Activated CD8-positive, alpha-beta memory T cell treated with anti-CD3 and anti-CD28 coated beads, Interleukin-2, amount 50 U/mL, for 48 hours (primary cell): Measurements from ENCODE around the gene NDUFV1.
"Not testable (repeated sequence)": the region's sequence is repeated elsewhere in the genome, so short reads cannot be mapped to it uniquely, and the experiment has no call there.

Experiments
- DNase-seq: peaks from one replicate; pipeline ENCODE4 v3.0.0-alpha.2; 2020

Gene NDUFV1

GRCh38 chr11:67612751-67613150 lies 6.0 kb downstream of the NDUFV1 start:
- DNase-seq: no peak

GRCh38 chr11:67613313-67613959 lies 6.7 kb downstream of the NDUFV1 start:
- no peak for DNase-seq

GRCh38 chr11:67613960-67614715 lies 7.4 kb downstream of the NDUFV1 start:
- peak; percentile 88 for DNase-seq

- DNase-seq: peak; percentile 86
Observed at GRCh38 chr11:67614730-67615714, 8.3 kb downstream of the NDUFV1 start.

- no peak for DNase-seq
Observed at GRCh38 chr11:67615728-67616430, 9.1 kb downstream of the NDUFV1 start.

GRCh38 chr11:67616431-67617242 lies 9.9 kb downstream of the NDUFV1 start:
- no peak for DNase-seq

GRCh38 chr11:67617243-67617953 lies 10.7 kb downstream of the NDUFV1 start:
- no peak for DNase-seq

- not testable (repeated sequence) for DNase-seq
Observed at GRCh38 chr11:67618901-67619659, 12.3 kb downstream of the NDUFV1 start.

GRCh38 chr11:67619683-67620618 lies 13.2 kb downstream of the NDUFV1 start:
- DNase-seq: not testable (repeated sequence)

- not testable (repeated sequence) for DNase-seq
Observed at GRCh38 chr11:67620621-67621020, 13.9 kb downstream of the NDUFV1 start.

- DNase-seq: not testable (repeated sequence)
Observed at GRCh38 chr11:67621928-67622327, 15.2 kb downstream of the NDUFV1 start.

GRCh38 chr11:67622905-67623304 lies 16.2 kb downstream of the NDUFV1 start:
- DNase-seq: not testable (repeated sequence)

GRCh38 chr11:67623795-67624194 lies 17.1 kb downstream of the NDUFV1 start:
- not testable (repeated sequence) for DNase-seq

GRCh38 chr11:67626131-67626833 lies 19.5 kb downstream of the NDUFV1 start:
- not testable (repeated sequence) for DNase-seq

GRCh38 chr11:67626970-67627369 lies 20.2 kb downstream of the NDUFV1 start:
- DNase-seq: no peak

GRCh38 chr11:67627441-67627811 lies 20.7 kb downstream of the NDUFV1 start:
- no peak for DNase-seq

GRCh38 chr11:67627812-67628624 lies 21.3 kb downstream of the NDUFV1 start:
- no peak for DNase-seq
